ENCODE data around the gene DHX8. TPM values are rescaled to one million over a fixed set of nuclear protein-coding genes. Genes with fewer than 3 reads are reported as not detected.

Gene DHX8
- total and polyA plus RNA-seq, 10 of the 15 experiments (the other 5 are each of a cell fraction or from before 2014, with no cell fraction given), result 27.6 to 50.4 (median 35.7) TPM

DNA sequence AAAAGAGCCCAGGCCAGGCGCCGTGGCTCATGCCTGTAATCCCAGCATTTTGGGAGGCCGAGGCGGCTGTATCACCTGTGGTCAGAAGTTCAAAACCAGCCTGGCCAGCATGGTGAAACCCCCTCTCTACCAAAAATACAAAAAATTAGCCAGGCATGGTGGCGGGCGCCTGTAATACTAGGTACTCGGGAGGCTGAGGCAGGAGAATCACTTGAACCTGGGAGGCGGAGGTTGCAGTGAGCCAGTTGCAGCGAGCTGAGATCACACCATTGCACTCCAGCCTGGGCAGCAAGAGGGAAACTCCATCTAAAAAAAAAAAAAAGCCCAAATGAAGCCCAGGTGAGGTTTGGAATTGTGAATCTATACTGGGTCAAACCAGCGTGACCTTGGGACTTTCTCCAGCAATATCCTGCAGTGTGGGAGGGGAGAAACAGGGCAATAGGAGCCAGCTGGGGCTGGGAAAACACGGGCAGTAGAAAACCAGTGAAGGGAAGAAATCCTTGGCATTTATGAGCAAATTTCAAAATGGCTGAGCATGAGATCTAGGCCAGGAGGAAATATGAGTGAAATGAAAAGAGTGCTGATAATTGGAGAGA lies 8.2 kb upstream of the DHX8 start:
- H4K20me1 ChIP-seq (ENCODE audit: control insufficient read depth, insufficient read depth), result no peaks in the 10 kb centered on the region
- BruUV-seq (replicated peaks), result no TSS peak
- no peak overlapping the region for H3K27ac ChIP-seq (ENCODE audit: control insufficient read depth, insufficient read depth)
- H3K4me1 ChIP-seq (ENCODE audit: control insufficient read depth, insufficient read depth, low read length), result no peaks in the 10 kb centered on the region
- no peaks in the 10 kb centered on the region for H3K79me2 ChIP-seq (ENCODE audit: control insufficient read depth, insufficient read depth, low read length)
- H3K36me3 ChIP-seq (ENCODE audit: control insufficient read depth in 2 of 2, insufficient read depth in 2 of 2, low read length in 1 of 2), result no peaks in the 10 kb centered on the region
- ChIA-PET SMC1A (ENCODE audit: uncharacterized antibody, unreplicated experiment) (no interaction called here), POLR2A (no interaction called here), RAD21 (ENCODE audit: unreplicated experiment) (no interaction called here), CTCF (interaction anchor here (2.4 kb wide), 1 partner anchor 82 kb away, joined by 16 read pairs; no protein-coding TSS in a partner anchor)
- in situ Hi-C loops (cut with MboI) (no loop called here), intact Hi-C loops (cut with micrococcal nuclease; ENCODE audit: unreplicated experiment) (loop anchor here (5.0 kb wide), 1 partner anchor 68 kb away; no protein-coding TSS in a partner anchor)
- 61% methylated on average over 11 of the region's 11 CpGs for WGBS (ENCODE audit: insufficient coverage, insufficient replicate concordance, low lambda C conversion rate, missing lambda C conversion rate)
- DNase-seq (ENCODE audit: low read depth, low spot score), result no peak
- ATAC-seq, result no peak
- H2AFZ ChIP-seq (ENCODE audit: control insufficient read depth, low read depth, low read length), result no peak overlapping the region
- H3K4me2 ChIP-seq (ENCODE audit: control insufficient read depth, insufficient read depth), result no peak overlapping the region
- TF ChIP-seq SMAD1 (IDR thresholded peaks at IDR 0.05; ENCODE audit: low read depth, partially characterized antibody) (no peak), ZNF24 (IDR thresholded peaks at IDR 0.05) (no peak), KLF5 (IDR thresholded peaks at IDR 0.05; ENCODE audit: partially characterized antibody) (no peak), TCF12 (IDR thresholded peaks at IDR 0.05; ENCODE audit: low read depth, low read length) (no peak), BCL11A (IDR thresholded peaks at IDR 0.05; ENCODE audit: low read depth, low read length) (no peak), SUPT20H (IDR thresholded peaks at IDR 0.05; ENCODE audit: borderline replicate concordance, control insufficient read depth, low read depth, low read length) (no peak), JUNB (IDR thresholded peaks at IDR 0.05) (no peak), MYB (IDR thresholded peaks at IDR 0.05; ENCODE audit: borderline replicate concordance, low read depth, low read length) (no peak), FOXK2 (IDR thresholded peaks at IDR 0.05) (no peak), NR2C2 (IDR thresholded peaks at IDR 0.05; ENCODE audit: borderline replicate concordance, control insufficient read depth, insufficient read length, low read depth) (no peak)
- TF ChIP-seq, protein P1, sequence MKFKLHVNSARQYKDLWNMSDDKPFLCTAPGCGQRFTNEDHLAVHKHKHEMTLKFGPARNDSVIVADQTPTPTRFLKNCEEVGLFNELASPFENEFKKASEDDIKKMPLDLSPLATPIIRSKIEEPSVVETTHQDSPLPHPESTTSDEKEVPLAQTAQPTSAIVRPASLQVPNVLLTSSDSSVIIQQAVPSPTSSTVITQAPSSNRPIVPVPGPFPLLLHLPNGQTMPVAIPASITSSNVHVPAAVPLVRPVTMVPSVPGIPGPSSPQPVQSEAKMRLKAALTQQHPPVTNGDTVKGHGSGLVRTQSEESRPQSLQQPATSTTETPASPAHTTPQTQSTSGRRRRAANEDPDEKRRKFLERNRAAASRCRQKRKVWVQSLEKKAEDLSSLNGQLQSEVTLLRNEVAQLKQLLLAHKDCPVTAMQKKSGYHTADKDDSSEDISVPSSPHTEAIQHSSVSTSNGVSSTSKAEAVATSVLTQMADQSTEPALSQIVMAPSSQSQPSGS (IDR thresholded peaks at IDR 0.05; ENCODE audit: low read length), result no peak
- TF ChIP-seq, protein P2, sequence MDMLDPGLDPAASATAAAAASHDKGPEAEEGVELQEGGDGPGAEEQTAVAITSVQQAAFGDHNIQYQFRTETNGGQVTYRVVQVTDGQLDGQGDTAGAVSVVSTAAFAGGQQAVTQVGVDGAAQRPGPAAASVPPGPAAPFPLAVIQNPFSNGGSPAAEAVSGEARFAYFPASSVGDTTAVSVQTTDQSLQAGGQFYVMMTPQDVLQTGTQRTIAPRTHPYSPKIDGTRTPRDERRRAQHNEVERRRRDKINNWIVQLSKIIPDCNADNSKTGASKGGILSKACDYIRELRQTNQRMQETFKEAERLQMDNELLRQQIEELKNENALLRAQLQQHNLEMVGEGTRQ (IDR thresholded peaks at IDR 0.05; ENCODE audit: borderline replicate concordance, low read depth, low read length), result no peak
- TF ChIP-seq, protein P3, sequence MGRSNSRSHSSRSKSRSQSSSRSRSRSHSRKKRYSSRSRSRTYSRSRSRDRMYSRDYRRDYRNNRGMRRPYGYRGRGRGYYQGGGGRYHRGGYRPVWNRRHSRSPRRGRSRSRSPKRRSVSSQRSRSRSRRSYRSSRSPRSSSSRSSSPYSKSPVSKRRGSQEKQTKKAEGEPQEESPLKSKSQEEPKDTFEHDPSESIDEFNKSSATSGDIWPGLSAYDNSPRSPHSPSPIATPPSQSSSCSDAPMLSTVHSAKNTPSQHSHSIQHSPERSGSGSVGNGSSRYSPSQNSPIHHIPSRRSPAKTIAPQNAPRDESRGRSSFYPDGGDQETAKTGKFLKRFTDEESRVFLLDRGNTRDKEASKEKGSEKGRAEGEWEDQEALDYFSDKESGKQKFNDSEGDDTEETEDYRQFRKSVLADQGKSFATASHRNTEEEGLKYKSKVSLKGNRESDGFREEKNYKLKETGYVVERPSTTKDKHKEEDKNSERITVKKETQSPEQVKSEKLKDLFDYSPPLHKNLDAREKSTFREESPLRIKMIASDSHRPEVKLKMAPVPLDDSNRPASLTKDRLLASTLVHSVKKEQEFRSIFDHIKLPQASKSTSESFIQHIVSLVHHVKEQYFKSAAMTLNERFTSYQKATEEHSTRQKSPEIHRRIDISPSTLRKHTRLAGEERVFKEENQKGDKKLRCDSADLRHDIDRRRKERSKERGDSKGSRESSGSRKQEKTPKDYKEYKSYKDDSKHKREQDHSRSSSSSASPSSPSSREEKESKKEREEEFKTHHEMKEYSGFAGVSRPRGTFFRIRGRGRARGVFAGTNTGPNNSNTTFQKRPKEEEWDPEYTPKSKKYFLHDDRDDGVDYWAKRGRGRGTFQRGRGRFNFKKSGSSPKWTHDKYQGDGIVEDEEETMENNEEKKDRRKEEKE (IDR thresholded peaks at IDR 0.05), result no peak
- TF ChIP-seq, protein P4, sequence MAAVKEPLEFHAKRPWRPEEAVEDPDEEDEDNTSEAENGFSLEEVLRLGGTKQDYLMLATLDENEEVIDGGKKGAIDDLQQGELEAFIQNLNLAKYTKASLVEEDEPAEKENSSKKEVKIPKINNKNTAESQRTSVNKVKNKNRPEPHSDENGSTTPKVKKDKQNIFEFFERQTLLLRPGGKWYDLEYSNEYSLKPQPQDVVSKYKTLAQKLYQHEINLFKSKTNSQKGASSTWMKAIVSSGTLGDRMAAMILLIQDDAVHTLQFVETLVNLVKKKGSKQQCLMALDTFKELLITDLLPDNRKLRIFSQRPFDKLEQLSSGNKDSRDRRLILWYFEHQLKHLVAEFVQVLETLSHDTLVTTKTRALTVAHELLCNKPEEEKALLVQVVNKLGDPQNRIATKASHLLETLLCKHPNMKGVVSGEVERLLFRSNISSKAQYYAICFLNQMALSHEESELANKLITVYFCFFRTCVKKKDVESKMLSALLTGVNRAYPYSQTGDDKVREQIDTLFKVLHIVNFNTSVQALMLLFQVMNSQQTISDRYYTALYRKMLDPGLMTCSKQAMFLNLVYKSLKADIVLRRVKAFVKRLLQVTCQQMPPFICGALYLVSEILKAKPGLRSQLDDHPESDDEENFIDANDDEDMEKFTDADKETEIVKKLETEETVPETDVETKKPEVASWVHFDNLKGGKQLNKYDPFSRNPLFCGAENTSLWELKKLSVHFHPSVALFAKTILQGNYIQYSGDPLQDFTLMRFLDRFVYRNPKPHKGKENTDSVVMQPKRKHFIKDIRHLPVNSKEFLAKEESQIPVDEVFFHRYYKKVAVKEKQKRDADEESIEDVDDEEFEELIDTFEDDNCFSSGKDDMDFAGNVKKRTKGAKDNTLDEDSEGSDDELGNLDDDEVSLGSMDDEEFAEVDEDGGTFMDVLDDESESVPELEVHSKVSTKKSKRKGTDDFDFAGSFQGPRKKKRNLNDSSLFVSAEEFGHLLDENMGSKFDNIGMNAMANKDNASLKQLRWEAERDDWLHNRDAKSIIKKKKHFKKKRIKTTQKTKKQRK (IDR thresholded peaks at IDR 0.05; ENCODE audit: low read depth, low read length), result no peak
- no peak for FAIRE-seq
- no peaks in the 10 kb centered on the region for H3K27me3 ChIP-seq (replicated peaks in 1 of 2; ENCODE audit: control insufficient read depth in 2 of 2, insufficient read depth in 2 of 2, low read length in 1 of 2)
- no peak overlapping the region for H3K4me3 ChIP-seq
- H3K9me3 ChIP-seq (replicated peaks; ENCODE audit: control insufficient read depth, insufficient read depth, low read length), result no peaks in the 10 kb centered on the region
- no peak overlapping the region for H3K9ac ChIP-seq (ENCODE audit: control insufficient read depth, insufficient read depth, low read length)
